SU-DHL-6 (cell line): Measurements from ENCODE around the gene POC1B.

Source experiments
- H2AFZ ChIP-seq: fragments of 200-600 bp; sonication (generic); 2 replicates; pipeline ENCODE4 v1.6.1; 2014; ENCODE audit warnings: low read depth, mild to moderate bottlenecking, moderate library complexity, mixed read lengths, antibody characterized with exemption, low read length; ENCODE audit not compliant: severe bottlenecking
- H3F3A ChIP-seq: fragments of 200-600 bp; shearing (Covaris generic); 2 replicates; pipeline ENCODE4 v1.6.0; 2016; ENCODE audit warnings: antibody characterized with exemption, mild to moderate bottlenecking; ENCODE audit not compliant: insufficient read depth
- H3K27ac ChIP-seq: fragments of 200-600 bp; sonication (generic); 2 replicates; pipeline ENCODE4 v1.5.1; 2016; ENCODE audit warnings: low read depth, mild to moderate bottlenecking, low read length, moderate library complexity, mixed read lengths
- H3K27me3 ChIP-seq: fragments of 200-600 bp; sonication (generic), shearing (Covaris generic); 2 replicates; pipeline ENCODE4 v1.6.0; 2014; ENCODE audit warnings: mild to moderate bottlenecking, low read length
- H3K36me3 ChIP-seq: fragments of 200-600 bp; sonication (generic); 2 replicates; pipeline ENCODE4 v1.6.1; 2014; ENCODE audit warnings: mild to moderate bottlenecking, low read length, mixed read lengths
- H3K4me2 ChIP-seq: fragments of 300-600, 200-600 bp; shearing (Covaris generic), sonication (generic); 2 replicates; pipeline ENCODE4 v1.6.0; 2014; ENCODE audit warnings: low read length, low read depth, mild to moderate bottlenecking; ENCODE audit not compliant: poor library complexity, severe bottlenecking
- H3K4me3 ChIP-seq: fragments of 200-600 bp; sonication (generic); 2 replicates; pipeline ENCODE4 v1.5.1; 2014; ENCODE audit warnings: antibody characterized with exemption, low read length, mild to moderate bottlenecking, mixed read lengths; ENCODE audit not compliant: insufficient read depth, poor library complexity, severe bottlenecking
- H3K79me2 ChIP-seq: fragments of 200-600 bp; sonication (generic); 2 replicates; pipeline ENCODE4 v1.6.1; 2014; ENCODE audit warnings: mild to moderate bottlenecking, low read length, moderate library complexity; ENCODE audit not compliant: insufficient read depth
- H3K9ac ChIP-seq: fragments of 200-600 bp; sonication (generic); 2 replicates; pipeline ENCODE4 v1.7.0; 2014; ENCODE audit warnings: mild to moderate bottlenecking, low read length
- H3K9me2 ChIP-seq: fragments of 200-600 bp; sonication (generic); replicated peaks from 2 replicates; pipeline ENCODE4 v1.6.1; 2014; ENCODE audit warnings: low read length; ENCODE audit not compliant: insufficient read depth
- H3K9me3 ChIP-seq: fragments of 200-600 bp; sonication (generic); 2 replicates; pipeline ENCODE4 v1.6.1; 2014; ENCODE audit warnings: low read length, mixed read lengths; ENCODE audit not compliant: insufficient read depth
- H4K20me1 ChIP-seq: fragments of 200-600 bp; sonication (generic); 2 replicates; pipeline ENCODE4 v1.6.1; 2014; ENCODE audit warnings: low read depth, mild to moderate bottlenecking, antibody characterized with exemption, low read length, moderate library complexity, mixed read lengths
- EZH2phosphoT487 ChIP-seq: fragments of 200-600 bp; sonication (generic), shearing (Covaris generic); conservative IDR thresholded peaks from 2 replicates; pipeline ENCODE4 v1.6.1; 2018; ENCODE audit warnings: mild to moderate bottlenecking, antibody characterized with exemption, low read length, moderate library complexity, mixed read lengths
- TF ChIP-seq, protein P1 (sequence below): fragments of 200-600 bp; sonication (generic); IDR thresholded peaks from one replicate; pipeline ENCODE4 v1.5.1; 2017; ENCODE audit warnings: antibody characterized with exemption, mild to moderate bottlenecking, low read length, moderate library complexity; ENCODE audit not compliant: insufficient read depth, poor library complexity, severe bottlenecking

POC1B gene

DNA sequence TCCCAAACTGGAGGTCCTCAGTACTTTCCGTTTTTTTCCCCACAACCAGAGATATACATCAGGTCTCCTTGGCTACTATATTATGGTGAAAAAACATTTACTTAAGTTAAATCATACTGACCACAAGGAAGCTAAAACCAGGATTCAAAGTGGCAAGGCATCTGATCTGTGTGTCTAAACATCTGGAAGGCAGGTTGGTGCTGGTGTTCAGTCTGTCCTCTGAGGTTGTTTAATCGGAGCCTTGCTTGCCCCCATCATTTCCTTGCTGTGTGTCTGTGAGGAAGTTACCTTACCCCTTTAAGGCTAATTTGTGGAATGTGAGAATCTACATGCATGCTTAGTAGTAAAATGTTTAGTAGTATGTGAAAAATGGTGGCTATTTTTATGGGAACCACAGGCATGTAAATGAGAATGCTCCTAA, 76.9 kb downstream of the POC1B start:
- TF ChIP-seq, protein P1, sequence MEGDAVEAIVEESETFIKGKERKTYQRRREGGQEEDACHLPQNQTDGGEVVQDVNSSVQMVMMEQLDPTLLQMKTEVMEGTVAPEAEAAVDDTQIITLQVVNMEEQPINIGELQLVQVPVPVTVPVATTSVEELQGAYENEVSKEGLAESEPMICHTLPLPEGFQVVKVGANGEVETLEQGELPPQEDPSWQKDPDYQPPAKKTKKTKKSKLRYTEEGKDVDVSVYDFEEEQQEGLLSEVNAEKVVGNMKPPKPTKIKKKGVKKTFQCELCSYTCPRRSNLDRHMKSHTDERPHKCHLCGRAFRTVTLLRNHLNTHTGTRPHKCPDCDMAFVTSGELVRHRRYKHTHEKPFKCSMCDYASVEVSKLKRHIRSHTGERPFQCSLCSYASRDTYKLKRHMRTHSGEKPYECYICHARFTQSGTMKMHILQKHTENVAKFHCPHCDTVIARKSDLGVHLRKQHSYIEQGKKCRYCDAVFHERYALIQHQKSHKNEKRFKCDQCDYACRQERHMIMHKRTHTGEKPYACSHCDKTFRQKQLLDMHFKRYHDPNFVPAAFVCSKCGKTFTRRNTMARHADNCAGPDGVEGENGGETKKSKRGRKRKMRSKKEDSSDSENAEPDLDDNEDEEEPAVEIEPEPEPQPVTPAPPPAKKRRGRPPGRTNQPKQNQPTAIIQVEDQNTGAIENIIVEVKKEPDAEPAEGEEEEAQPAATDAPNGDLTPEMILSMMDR = no peak
- no peak for TF ChIP-seq EZH2phosphoT487
- H3K4me2 ChIP-seq = no peak overlapping the region
- H3K9ac ChIP-seq = no peak overlapping the region

DNA sequence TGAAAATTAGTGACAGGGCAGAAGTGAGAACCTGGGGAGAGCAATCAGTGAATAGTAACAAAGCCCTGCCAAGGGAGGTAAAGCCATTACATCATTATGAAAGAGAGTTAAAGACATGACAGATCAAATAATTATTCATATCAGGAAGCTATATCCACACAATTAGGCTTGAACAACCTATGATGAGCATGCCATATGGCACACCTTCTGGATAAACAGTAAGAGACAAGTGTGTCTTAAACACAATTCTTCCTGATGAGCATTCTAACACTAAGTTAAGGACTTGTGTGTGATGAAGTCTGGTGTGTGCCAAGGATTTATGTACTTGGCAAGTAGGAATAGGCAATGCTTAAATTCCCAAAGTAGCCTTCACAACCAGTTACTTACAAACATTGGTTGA, 77.3 kb downstream of the POC1B start:
- H3K27me3 ChIP-seq = no peaks in the 10 kb centered on the region
- H3K9ac ChIP-seq = no peak overlapping the region
- H2AFZ ChIP-seq = no peak overlapping the region
- H3K36me3 ChIP-seq = no peaks in the 10 kb centered on the region
- no peaks in the 10 kb centered on the region for H3F3A ChIP-seq
- no peak overlapping the region for H3K4me3 ChIP-seq
- TF ChIP-seq, protein P1 = no peak
- TF ChIP-seq EZH2phosphoT487 = no peak
- H3K79me2 ChIP-seq = no peaks in the 10 kb centered on the region
- no peak overlapping the region for H3K4me2 ChIP-seq
- H3K9me3 ChIP-seq = no peaks in the 10 kb centered on the region
- H4K20me1 ChIP-seq = no peaks in the 10 kb centered on the region
- no peaks in the 10 kb centered on the region for H3K9me2 ChIP-seq
- H3K27ac ChIP-seq = no peak overlapping the region

More for the DNA sequence above, 76.9 kb downstream of the POC1B start:
- H3K36me3 ChIP-seq = no peaks in the 10 kb centered on the region
- H3K79me2 ChIP-seq = no peaks in the 10 kb centered on the region
- H3F3A ChIP-seq = no peaks in the 10 kb centered on the region
- no peak overlapping the region for H3K27ac ChIP-seq
- H4K20me1 ChIP-seq = no peaks in the 10 kb centered on the region
- no peaks in the 10 kb centered on the region for H3K9me2 ChIP-seq
- no peak overlapping the region for H3K4me3 ChIP-seq
- H3K27me3 ChIP-seq = no peaks in the 10 kb centered on the region
- no peaks in the 10 kb centered on the region for H3K9me3 ChIP-seq
- no peak overlapping the region for H2AFZ ChIP-seq

GRCh38 chr12:89439941-89440340, 85.9 kb downstream of the POC1B start:
- Histone ChIP-seq H3K9me2 (no peaks in the 10 kb centered on the region), H3K4me3 (no peak overlapping the region), H3K36me3 (no peaks in the 10 kb centered on the region), H3F3A (no peaks in the 10 kb centered on the region), H3K79me2 (no peaks in the 10 kb centered on the region), H3K27me3 (no peaks in the 10 kb centered on the region), H3K27ac (no peak overlapping the region), H3K9ac (no peak overlapping the region), H2AFZ (no peak overlapping the region), H4K20me1 (no peaks in the 10 kb centered on the region), H3K9me3 (no peaks in the 10 kb centered on the region), H3K4me2 (no peak overlapping the region)
- TF ChIP-seq, protein P1 = no peak
- no peak for TF ChIP-seq EZH2phosphoT487
